ENCODE results near the gene MYH1.

The MYH1 gene

GRCh38 chr17:10518271-10519037 is at the start of gene MYH1:
Gene MYH1 (minus strand): TSS chr17:10518542. CDS start chr17:10516642, 1,900 bp downstream.
- ChIA-PET POLR2A (ENCODE audit: low non-redundant PET) (no interaction called here), CTCF (no interaction called here)
- TF ChIP-seq, protein P1, sequence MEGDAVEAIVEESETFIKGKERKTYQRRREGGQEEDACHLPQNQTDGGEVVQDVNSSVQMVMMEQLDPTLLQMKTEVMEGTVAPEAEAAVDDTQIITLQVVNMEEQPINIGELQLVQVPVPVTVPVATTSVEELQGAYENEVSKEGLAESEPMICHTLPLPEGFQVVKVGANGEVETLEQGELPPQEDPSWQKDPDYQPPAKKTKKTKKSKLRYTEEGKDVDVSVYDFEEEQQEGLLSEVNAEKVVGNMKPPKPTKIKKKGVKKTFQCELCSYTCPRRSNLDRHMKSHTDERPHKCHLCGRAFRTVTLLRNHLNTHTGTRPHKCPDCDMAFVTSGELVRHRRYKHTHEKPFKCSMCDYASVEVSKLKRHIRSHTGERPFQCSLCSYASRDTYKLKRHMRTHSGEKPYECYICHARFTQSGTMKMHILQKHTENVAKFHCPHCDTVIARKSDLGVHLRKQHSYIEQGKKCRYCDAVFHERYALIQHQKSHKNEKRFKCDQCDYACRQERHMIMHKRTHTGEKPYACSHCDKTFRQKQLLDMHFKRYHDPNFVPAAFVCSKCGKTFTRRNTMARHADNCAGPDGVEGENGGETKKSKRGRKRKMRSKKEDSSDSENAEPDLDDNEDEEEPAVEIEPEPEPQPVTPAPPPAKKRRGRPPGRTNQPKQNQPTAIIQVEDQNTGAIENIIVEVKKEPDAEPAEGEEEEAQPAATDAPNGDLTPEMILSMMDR (conservative IDR thresholded peaks at IDR 0.05; ENCODE audit: low read depth): no peak
- no peak within 1 kb of the TSS for H3K27ac ChIP-seq
- DNase-seq (ENCODE audit: low spot score): no peak

DNA sequence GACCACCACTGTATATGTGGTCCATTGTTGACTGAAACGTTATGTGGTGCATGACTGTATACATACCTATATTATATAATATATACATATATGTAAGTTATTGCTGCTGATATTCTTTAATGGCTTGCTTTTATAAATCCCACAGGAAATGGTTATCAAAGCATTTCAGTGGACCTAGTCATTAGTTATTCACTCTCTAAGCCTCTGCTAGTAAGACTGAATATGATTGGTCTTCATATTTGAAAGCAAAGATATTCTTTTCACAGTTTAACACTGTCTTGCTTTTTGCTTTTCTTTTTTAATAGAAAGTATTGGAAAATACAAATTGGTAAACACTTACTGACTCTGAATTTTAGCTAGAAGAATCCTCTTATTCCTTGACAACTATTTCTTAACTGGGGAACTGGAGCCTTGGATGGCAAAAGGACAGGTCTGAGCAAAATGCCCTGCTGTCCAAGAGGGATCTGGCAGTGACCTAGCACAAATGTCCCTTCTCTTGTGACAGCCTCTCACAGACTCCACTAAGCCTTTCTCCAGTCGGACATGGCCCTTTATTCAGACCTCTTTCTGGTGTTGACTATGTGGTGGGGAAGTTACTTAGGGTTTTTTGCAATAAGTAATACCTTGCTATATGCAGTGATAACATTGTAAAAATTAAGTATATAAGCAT is 45.8 kb upstream of the MYH1 start:
- ChIA-PET CTCF (interaction anchor here (0.7 kb wide), 1 partner anchor 205 kb away, joined by 3 read pairs; no protein-coding TSS in a partner anchor), POLR2A (ENCODE audit: low non-redundant PET) (no interaction called here)
- H3K27ac ChIP-seq: no peak overlapping the region
- no peak for DNase-seq (ENCODE audit: low spot score)
- TF ChIP-seq, protein P1 (conservative IDR thresholded peaks at IDR 0.05; ENCODE audit: low read depth): no peak

DNA sequence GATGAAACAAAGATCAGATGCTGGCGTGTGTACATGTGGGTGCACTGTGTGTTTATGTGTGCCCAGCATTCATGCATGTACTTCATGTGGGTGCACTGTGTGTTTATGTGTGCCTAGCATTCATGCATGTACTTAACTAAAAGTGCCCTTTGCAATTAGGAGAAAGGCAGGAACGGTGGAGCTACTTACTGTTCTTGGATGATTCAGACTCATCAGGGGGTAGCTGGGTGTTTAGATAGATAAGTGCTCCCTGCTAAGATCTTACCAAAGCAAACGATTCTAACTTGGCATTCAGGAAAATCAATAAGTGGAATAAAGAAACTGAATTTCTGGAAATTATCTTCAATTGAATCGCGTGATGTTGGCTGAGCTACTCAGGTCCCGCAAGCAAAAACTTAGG is 39.7 kb upstream of the MYH1 start:
- CTCF ChIA-PET: no interaction called here
- no peak for DNase-seq (ENCODE audit: low spot score)
- H3K27ac ChIP-seq: no peak overlapping the region
- TF ChIP-seq, protein P1 (conservative IDR thresholded peaks at IDR 0.05; ENCODE audit: low read depth): no peak
- POLR2A ChIA-PET (ENCODE audit: low non-redundant PET): no interaction called here

GRCh38 chr17:10557422-10557821 is 39.1 kb upstream of the MYH1 start:
- H3K27ac ChIP-seq: no peak overlapping the region
- POLR2A ChIA-PET (ENCODE audit: low non-redundant PET): no interaction called here
- CTCF ChIA-PET: no interaction called here
- DNase-seq (ENCODE audit: low spot score): no peak
- TF ChIP-seq, protein P1 (conservative IDR thresholded peaks at IDR 0.05; ENCODE audit: low read depth): no peak

GRCh38 chr17:10556301-10557005 is 38.1 kb upstream of the MYH1 start:
- ChIA-PET CTCF (no interaction called here), POLR2A (ENCODE audit: low non-redundant PET) (no interaction called here)
- no peak overlapping the region for H3K27ac ChIP-seq
- TF ChIP-seq, protein P1 (conservative IDR thresholded peaks at IDR 0.05; ENCODE audit: low read depth): no peak
- no peak for DNase-seq (ENCODE audit: low spot score)

- no peak for DNase-seq (ENCODE audit: low spot score)
- TF ChIP-seq, protein P1 (conservative IDR thresholded peaks at IDR 0.05; ENCODE audit: low read depth): no peak
- ChIA-PET CTCF (interaction anchor here (0.6 kb wide), 1 partner anchor 33 kb away, joined by 3 read pairs; no protein-coding TSS in a partner anchor), POLR2A (ENCODE audit: low non-redundant PET) (no interaction called here)
- H3K27ac ChIP-seq: no peak overlapping the region
These were observed 31.7 kb upstream of the MYH1 start for GRCh38 chr17:10550014-10550413.

All from RWPE1 (cell line).